Astrocyte of the cerebellum (primary cell): ENCODE data around the gene PSMD1.

Experiments
- DNase-seq: peaks from one replicate; pipeline ENCODE4 v3.0.0-alpha.2; 2011; ENCODE audit warnings: low read depth
- H3K4me3 ChIP-seq: 2 replicates; pipeline ENCODE4 v1.5.1; 2011; ENCODE audit warnings: mild to moderate bottlenecking, low read depth, low read length, moderate library complexity
- in situ Hi-C: cut with HindIII; loops from 2 replicates; pipeline ENCODE4 v1.10.0; 2017; ENCODE audit warnings: low sequenced_read_pairs
- TF ChIP-seq, protein P1 (sequence below): IDR thresholded peaks from 2 replicates; pipeline ENCODE4 v1.5.1; 2012; ENCODE audit warnings: low read length, low read depth, moderate library complexity, mild to moderate bottlenecking; ENCODE audit errors: missing control alignments

The PSMD1 gene

DNA sequence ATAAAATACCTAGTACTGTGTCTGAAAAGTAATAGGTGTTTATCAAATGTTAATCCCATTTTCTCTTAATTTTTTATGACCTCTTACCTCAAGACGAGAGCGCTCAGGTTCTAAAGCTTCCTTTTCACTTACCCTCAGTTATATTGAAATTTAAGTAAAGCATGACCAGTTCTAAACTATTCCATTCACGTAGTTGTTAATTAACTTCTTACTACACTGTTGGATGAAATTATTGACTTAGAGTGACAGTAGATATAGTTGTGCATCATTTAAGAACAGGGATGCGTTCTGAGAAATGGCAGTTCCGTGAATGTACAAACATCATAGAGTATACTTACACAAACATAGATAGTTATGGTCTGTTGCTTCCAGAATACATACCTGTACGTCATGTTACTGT, 88.2 kb downstream of the PSMD1 start:
- H3K4me3 ChIP-seq = no peak overlapping the region
- in situ Hi-C loops = loop anchor here (10.0 kb wide), 1 partner anchor 80 kb away; no protein-coding TSS in a partner anchor
- DNase-seq = no peak
- TF ChIP-seq, protein P1, sequence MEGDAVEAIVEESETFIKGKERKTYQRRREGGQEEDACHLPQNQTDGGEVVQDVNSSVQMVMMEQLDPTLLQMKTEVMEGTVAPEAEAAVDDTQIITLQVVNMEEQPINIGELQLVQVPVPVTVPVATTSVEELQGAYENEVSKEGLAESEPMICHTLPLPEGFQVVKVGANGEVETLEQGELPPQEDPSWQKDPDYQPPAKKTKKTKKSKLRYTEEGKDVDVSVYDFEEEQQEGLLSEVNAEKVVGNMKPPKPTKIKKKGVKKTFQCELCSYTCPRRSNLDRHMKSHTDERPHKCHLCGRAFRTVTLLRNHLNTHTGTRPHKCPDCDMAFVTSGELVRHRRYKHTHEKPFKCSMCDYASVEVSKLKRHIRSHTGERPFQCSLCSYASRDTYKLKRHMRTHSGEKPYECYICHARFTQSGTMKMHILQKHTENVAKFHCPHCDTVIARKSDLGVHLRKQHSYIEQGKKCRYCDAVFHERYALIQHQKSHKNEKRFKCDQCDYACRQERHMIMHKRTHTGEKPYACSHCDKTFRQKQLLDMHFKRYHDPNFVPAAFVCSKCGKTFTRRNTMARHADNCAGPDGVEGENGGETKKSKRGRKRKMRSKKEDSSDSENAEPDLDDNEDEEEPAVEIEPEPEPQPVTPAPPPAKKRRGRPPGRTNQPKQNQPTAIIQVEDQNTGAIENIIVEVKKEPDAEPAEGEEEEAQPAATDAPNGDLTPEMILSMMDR = no peak

DNA sequence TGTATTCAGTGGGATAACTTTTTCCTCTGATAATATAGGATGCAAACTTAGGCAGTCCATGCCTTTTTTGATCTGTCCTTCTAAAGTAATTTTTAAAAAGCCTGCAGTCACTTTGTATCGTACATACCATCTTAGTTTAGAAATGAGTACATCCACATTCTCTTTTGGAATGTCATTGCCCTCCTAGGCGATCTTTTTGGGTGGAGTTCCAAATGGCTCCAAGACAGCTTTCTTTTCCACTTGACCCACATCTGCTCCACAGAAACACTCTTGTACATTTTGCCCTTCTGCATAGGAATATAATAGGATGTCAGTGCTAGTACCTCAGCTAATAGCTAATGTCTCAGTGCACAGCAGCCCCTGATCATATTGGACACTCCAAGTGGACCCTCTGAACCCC, 90.0 kb downstream of the PSMD1 start:
- in situ Hi-C loops = loop anchor here (10.0 kb wide), 1 partner anchor 78 kb away; no protein-coding TSS in a partner anchor
- no peak for DNase-seq

DNA sequence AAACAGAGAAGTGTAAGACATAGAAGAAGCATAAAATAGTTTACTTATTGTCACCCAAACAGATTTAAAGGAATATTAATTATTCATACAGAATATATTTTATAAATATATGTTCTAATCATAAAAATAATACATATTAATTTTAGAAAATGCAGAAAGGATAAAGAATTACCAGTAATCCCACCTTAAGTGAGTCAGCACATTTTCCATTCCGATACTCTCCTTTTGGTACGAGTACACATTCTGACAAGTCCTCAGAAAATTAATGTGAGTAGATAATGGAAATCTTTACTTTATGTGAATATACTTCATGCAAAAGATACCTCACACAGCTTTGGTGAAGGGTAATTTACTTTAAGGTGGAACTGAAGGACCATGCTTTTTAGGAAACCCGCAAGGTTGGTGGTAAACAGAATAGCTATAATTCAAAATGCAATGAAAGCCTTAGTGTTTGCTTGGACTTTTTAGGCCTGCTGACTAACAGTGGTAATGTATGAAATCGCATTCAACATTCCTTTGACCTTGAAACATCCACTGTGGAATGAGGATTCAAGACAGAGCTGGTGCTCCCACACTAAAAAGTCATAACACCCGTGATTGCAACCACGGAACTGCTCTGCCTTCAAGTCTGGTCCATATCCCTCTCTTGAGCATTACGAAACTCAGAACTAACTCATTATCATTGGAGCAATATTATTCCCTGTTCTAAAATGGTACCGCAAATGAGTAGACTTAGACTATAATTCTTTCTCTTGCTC, 96.3 kb downstream of the PSMD1 start:
- in situ Hi-C loops = no loop called here
- TF ChIP-seq, protein P1 = no peak
- DNase-seq = no peak
- H3K4me3 ChIP-seq = no peak overlapping the region

More for the DNA sequence above, 90.0 kb downstream of the PSMD1 start:
- no peak overlapping the region for H3K4me3 ChIP-seq
- TF ChIP-seq, protein P1 = no peak

DNA sequence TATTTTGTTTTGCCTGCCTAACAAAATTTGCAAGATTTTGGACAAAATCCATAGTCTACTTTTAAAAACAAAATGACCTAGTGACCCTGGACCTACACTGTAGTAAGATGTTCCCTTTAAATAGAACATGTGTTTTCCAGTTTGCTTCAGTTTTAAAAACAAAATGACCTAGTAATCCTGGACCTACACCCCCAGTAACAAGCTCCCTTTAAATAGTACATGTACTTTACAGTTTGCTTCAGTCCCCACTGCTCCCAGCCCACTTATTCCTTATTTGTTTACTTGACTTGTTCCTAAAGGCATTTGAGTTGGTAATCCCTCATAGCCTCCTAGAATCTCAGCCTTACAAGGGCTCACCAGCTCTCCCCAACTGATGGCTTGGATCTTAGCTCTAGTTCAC, 102.6 kb downstream of the PSMD1 start:
- no peak for DNase-seq
- in situ Hi-C loops = no loop called here
- no peak overlapping the region for H3K4me3 ChIP-seq
- TF ChIP-seq, protein P1 = no peak

DNA sequence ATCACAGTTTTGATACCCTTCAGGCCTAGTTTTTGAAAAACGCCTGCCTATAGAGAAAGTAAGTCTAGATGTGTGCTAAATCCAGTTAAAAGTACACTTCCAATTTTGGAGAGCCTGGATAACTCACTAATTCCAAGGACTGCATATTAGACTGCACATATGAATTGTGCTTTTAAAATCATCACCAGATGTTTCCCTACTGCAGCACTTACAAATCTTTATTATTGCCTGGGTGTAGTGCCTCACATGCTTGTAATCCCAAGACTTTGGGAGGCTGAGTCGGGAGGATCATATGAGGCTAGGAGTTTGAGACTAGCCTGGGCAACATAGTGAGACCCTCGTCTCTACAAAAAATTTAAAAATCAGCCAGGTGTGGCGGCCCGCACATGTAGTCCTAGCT, 104.0 kb downstream of the PSMD1 start:
- in situ Hi-C loops = no loop called here
- no peak overlapping the region for H3K4me3 ChIP-seq
- DNase-seq = no peak
- TF ChIP-seq, protein P1 = no peak

DNA sequence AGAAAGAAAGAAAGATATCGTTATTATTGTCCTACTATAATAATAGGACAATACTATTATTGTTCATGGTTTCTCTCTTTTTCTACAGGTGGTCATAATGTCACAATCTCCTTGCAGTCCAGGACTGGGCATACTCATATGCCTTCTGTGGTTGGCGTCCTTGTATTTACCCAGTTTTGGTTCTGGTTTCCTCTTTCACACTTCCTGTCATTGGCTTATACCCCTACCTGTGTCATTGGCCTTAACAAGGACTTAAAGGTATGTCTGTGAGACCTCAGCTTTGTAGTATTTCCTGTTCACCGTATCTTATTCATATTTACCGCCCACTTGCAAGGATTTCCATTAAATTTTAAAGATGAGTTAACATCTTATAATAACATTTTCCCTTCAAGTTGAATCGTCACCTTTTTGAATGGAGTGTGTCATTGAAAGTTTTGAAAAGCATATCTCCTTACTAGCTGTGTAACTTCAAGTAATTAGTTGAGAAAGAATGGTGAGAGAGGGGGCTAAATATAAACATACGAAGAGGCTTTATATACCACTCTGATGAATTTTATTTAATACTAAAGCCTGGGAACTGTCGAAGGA, 104.7 kb downstream of the PSMD1 start:
- TF ChIP-seq, protein P1 = no peak
- in situ Hi-C loops = no loop called here
- no peak for DNase-seq
- no peak overlapping the region for H3K4me3 ChIP-seq
